Activated CD8-positive, alpha-beta T cell treated with anti-CD3 and anti-CD28 coated beads, Interleukin-2, amount 10 ng/mL, durations not matched to agents 7 days and 5 days (primary cell): ENCODE data around the gene DCTD. TPM values are rescaled to one million over a fixed set of nuclear protein-coding genes. Genes with fewer than 3 reads are reported as not detected.

Experiments used
- ATAC-seq: fragments of 150-1000 bp; cut with Tn5 transposase; one replicate; pipeline ENCODE4 v1.10.0; 2021; ENCODE audit warnings: moderate library complexity
- CTCF ChIA-PET: fragments of 350-600 bp; sonication (Branson Sonifier 250); formaldehyde crosslinking; loops from one replicate; lab custom pipeline; 2021; ENCODE audit warnings: antibody characterized with exemption; lab: Charles Lee
- POLR2A ChIA-PET: fragments of 350-600 bp; sonication (Branson Sonifier 250); formaldehyde crosslinking; loops from one replicate; lab custom pipeline; 2021; ENCODE audit warnings: antibody characterized with exemption; lab: Charles Lee
- DNase-seq: peaks from one replicate; pipeline ENCODE4 v3.0.0-alpha.2; 2020
- H3K27ac Mint-ChIP-seq: one replicate; pipeline ENCODE4 v1.8.0; 2021; ENCODE audit warnings: mild to moderate bottlenecking, mixed read lengths
- H3K27me3 Mint-ChIP-seq: one replicate; pipeline ENCODE4 v1.8.0; 2021; ENCODE audit warnings: low read depth, mixed read lengths
- H3K36me3 Mint-ChIP-seq: one replicate; pipeline ENCODE4 v1.8.0; 2021; ENCODE audit warnings: low read depth, mixed read lengths
- H3K4me1 Mint-ChIP-seq: one replicate; pipeline ENCODE4 v1.8.0; 2021; ENCODE audit warnings: low read depth, mixed read lengths
- H3K4me3 Mint-ChIP-seq: one replicate; pipeline ENCODE4 v1.8.0; 2021; ENCODE audit warnings: mild to moderate bottlenecking, mixed read lengths
- H3K9me3 Mint-ChIP-seq: one replicate; pipeline ENCODE4 v1.8.0; 2022; ENCODE audit warnings: mixed read lengths; ENCODE audit not compliant: insufficient read depth
- total RNA-seq, 2 experiments: library from RNA; stranded (reverse); gene quantifications; one replicate each; pipeline ENCODE4 v1.2.3, GENCODE V29; 2021

The DCTD gene
- total RNA-seq, 2 experiments from 2014 or later: 74.4 to 75.5 TPM

- ChIA-PET CTCF (interaction anchor here (1.0 to 1.6 kb wide), 4 partner anchors 10 to 480 kb away, joined by 3 to 8 read pairs (median 4); no protein-coding TSS in a partner anchor), POLR2A (interaction anchor here (0.5 to 1.6 kb wide), 5 partner anchors 42 to 585 kb away, joined by 3 to 6 read pairs (median 3); partner anchors contain the start of gene CDKN2AIP)
- Mint-ChIP-seq H3K9me3 (no peaks in the 10 kb centered on the region), H3K4me3 (peak overlapping the region; percentile 84), H3K27ac (peak overlapping the region; percentile 93), H3K4me1 (peaks cover 40% of the 10 kb centered on the region), H3K27me3 (peaks cover 6% of the 10 kb centered on the region), H3K36me3 (peaks cover 13% of the 10 kb centered on the region)
- DNase-seq (peak; percentile 46), ATAC-seq (no peak)
Measured at GRCh38 chr4:182918791-182919302, 1.7 kb upstream of the DCTD start.

GRCh38 chr4:182918044-182918607, 940 bp upstream of the DCTD start:
- Mint-ChIP-seq H3K27ac (peak overlapping the region; percentile 93), H3K4me3 (peak overlapping the region; percentile 84), H3K36me3 (peaks cover 19% of the 10 kb centered on the region), H3K27me3 (peaks cover 3% of the 10 kb centered on the region), H3K9me3 (no peaks in the 10 kb centered on the region), H3K4me1 (peaks cover 46% of the 10 kb centered on the region)
- no peak for DNase-seq
- POLR2A ChIA-PET: interaction anchor here (0.5 to 1.6 kb wide), 6 partner anchors 14 to 586 kb away, joined by 3 to 6 read pairs (median 3); partner anchors contain the start of gene CDKN2AIP
- ATAC-seq: peak; percentile 5
- CTCF ChIA-PET: interaction anchor here (1.0 to 1.6 kb wide), 4 partner anchors 10 to 480 kb away, joined by 3 to 8 read pairs (median 4); no protein-coding TSS in a partner anchor

GRCh38 chr4:182916483-182917181, 554 bp downstream of the DCTD start:
- CTCF ChIA-PET: no interaction called here
- peak; percentile 40 for DNase-seq

GRCh38 chr4:182914357-182914756, 2.8 kb downstream of the DCTD start:
- Mint-ChIP-seq H3K9me3 (no peaks in the 10 kb centered on the region), H3K27me3 (no peaks in the 10 kb centered on the region), H3K4me3 (no peak overlapping the region), H3K4me1 (peaks cover 47% of the 10 kb centered on the region), H3K27ac (no peak overlapping the region), H3K36me3 (peaks cover 38% of the 10 kb centered on the region)
- ATAC-seq (no peak), DNase-seq (no peak)
- ChIA-PET POLR2A (interaction anchor here (0.6 kb wide), 1 partner anchor 14 kb away, joined by 6 read pairs; no protein-coding TSS in a partner anchor), CTCF (interaction anchor here (1.9 kb wide), 1 partner anchor 11 kb away, joined by 8 read pairs; no protein-coding TSS in a partner anchor)

More at GRCh38 chr4:182916483-182917181, 554 bp downstream of the DCTD start:
- peaks cover 3% of the 10 kb centered on the region for H3K27me3 Mint-ChIP-seq
- H3K36me3 Mint-ChIP-seq: peaks cover 30% of the 10 kb centered on the region
- no peaks in the 10 kb centered on the region for H3K9me3 Mint-ChIP-seq
- H3K4me3 Mint-ChIP-seq: peak overlapping the region; percentile 82
- peaks cover 54% of the 10 kb centered on the region for H3K4me1 Mint-ChIP-seq
- peak; percentile 24 for ATAC-seq
- peak overlapping the region; percentile 97 for H3K27ac Mint-ChIP-seq
- POLR2A ChIA-PET: interaction anchor here (0.6 kb wide), 1 partner anchor 12 kb away, joined by 5 read pairs; no protein-coding TSS in a partner anchor

- H3K36me3 Mint-ChIP-seq: peaks cover 42% of the 10 kb centered on the region
- no peak overlapping the region for H3K27ac Mint-ChIP-seq
- H3K4me3 Mint-ChIP-seq: no peak overlapping the region
- ATAC-seq (no peak), DNase-seq (no peak)
- CTCF ChIA-PET: interaction anchor here (2.7 kb wide), 1 partner anchor 11 kb away, joined by 9 read pairs; no protein-coding TSS in a partner anchor
- POLR2A ChIA-PET: no interaction called here
- H3K9me3 Mint-ChIP-seq: no peaks in the 10 kb centered on the region
- peaks cover 40% of the 10 kb centered on the region for H3K4me1 Mint-ChIP-seq
- H3K27me3 Mint-ChIP-seq: no peaks in the 10 kb centered on the region
Measured at GRCh38 chr4:182913621-182914020, 3.6 kb downstream of the DCTD start.

GRCh38 chr4:182913036-182913435, 4.2 kb downstream of the DCTD start:
- ATAC-seq (no peak), DNase-seq (no peak)
- ChIA-PET CTCF (interaction anchor here (0.9 to 2.7 kb wide), 2 partner anchors 12 to 349 kb away, joined by 3 to 9 read pairs; no protein-coding TSS in a partner anchor), POLR2A (no interaction called here)
- no peaks in the 10 kb centered on the region for H3K9me3 Mint-ChIP-seq
- H3K27ac Mint-ChIP-seq: no peak overlapping the region
- peaks cover 44% of the 10 kb centered on the region for H3K36me3 Mint-ChIP-seq
- no peaks in the 10 kb centered on the region for H3K27me3 Mint-ChIP-seq
- H3K4me3 Mint-ChIP-seq: no peak overlapping the region
- H3K4me1 Mint-ChIP-seq: peaks cover 34% of the 10 kb centered on the region

- Mint-ChIP-seq H3K27me3 (no peaks in the 10 kb centered on the region), H3K4me3 (no peak overlapping the region), H3K27ac (no peak overlapping the region), H3K4me1 (peaks cover 8% of the 10 kb centered on the region), H3K9me3 (no peaks in the 10 kb centered on the region), H3K36me3 (peaks cover 57% of the 10 kb centered on the region)
- no peak for ATAC-seq
- ChIA-PET CTCF (interaction anchor here (2.7 to 2.8 kb wide), 2 partner anchors 10 to 17 kb away, joined by 8 to 11 read pairs; no protein-coding TSS in a partner anchor), POLR2A (no interaction called here)
- DNase-seq: no peak
Measured at GRCh38 chr4:182908124-182908523, 9.1 kb downstream of the DCTD start.

GRCh38 chr4:182907396-182907795, 9.8 kb downstream of the DCTD start:
- Mint-ChIP-seq H3K4me3 (no peak overlapping the region), H3K27ac (no peak overlapping the region), H3K4me1 (peaks cover 3% of the 10 kb centered on the region), H3K27me3 (no peaks in the 10 kb centered on the region), H3K36me3 (peaks cover 52% of the 10 kb centered on the region), H3K9me3 (no peaks in the 10 kb centered on the region)
- ChIA-PET CTCF (interaction anchor here (2.7 to 2.8 kb wide), 2 partner anchors 11 to 18 kb away, joined by 8 to 11 read pairs; no protein-coding TSS in a partner anchor), POLR2A (no interaction called here)
- DNase-seq: no peak
- ATAC-seq: no peak

- ChIA-PET CTCF (no interaction called here), POLR2A (no interaction called here)
- H3K36me3 Mint-ChIP-seq: peaks cover 52% of the 10 kb centered on the region
Measured at GRCh38 chr4:182906786-182907185, 10.4 kb downstream of the DCTD start.

GRCh38 chr4:182905038-182905437, 12.1 kb downstream of the DCTD start:
- H3K27me3 Mint-ChIP-seq: no peaks in the 10 kb centered on the region
- no peak overlapping the region for H3K4me3 Mint-ChIP-seq
- CTCF ChIA-PET: no interaction called here
- H3K4me1 Mint-ChIP-seq: no peaks in the 10 kb centered on the region
- H3K9me3 Mint-ChIP-seq: no peaks in the 10 kb centered on the region
- DNase-seq (no peak), ATAC-seq (no peak)
- POLR2A ChIA-PET: interaction anchor here (1.2 to 1.6 kb wide), 2 partner anchors 11 to 13 kb away, joined by 3 to 5 read pairs; no protein-coding TSS in a partner anchor
- H3K27ac Mint-ChIP-seq: no peak overlapping the region
- peaks cover 56% of the 10 kb centered on the region for H3K36me3 Mint-ChIP-seq

More at GRCh38 chr4:182906786-182907185, 10.4 kb downstream of the DCTD start:
- DNase-seq: no peak
- H3K4me3 Mint-ChIP-seq: no peak overlapping the region
- H3K27ac Mint-ChIP-seq: no peak overlapping the region
- no peaks in the 10 kb centered on the region for H3K27me3 Mint-ChIP-seq
- H3K9me3 Mint-ChIP-seq: no peaks in the 10 kb centered on the region
- no peaks in the 10 kb centered on the region for H3K4me1 Mint-ChIP-seq
- no peak for ATAC-seq

- peaks cover 57% of the 10 kb centered on the region for H3K36me3 Mint-ChIP-seq
- CTCF ChIA-PET: no interaction called here
- no peak overlapping the region for H3K27ac Mint-ChIP-seq
- H3K9me3 Mint-ChIP-seq: no peaks in the 10 kb centered on the region
- POLR2A ChIA-PET: interaction anchor here (1.2 to 1.6 kb wide), 2 partner anchors 12 to 14 kb away, joined by 3 to 5 read pairs; no protein-coding TSS in a partner anchor
- ATAC-seq (no peak), DNase-seq (no peak)
- no peaks in the 10 kb centered on the region for H3K27me3 Mint-ChIP-seq
- H3K4me3 Mint-ChIP-seq: no peak overlapping the region
- no peaks in the 10 kb centered on the region for H3K4me1 Mint-ChIP-seq
Measured at GRCh38 chr4:182904211-182904761, 12.9 kb downstream of the DCTD start.
